Measurements from ENCODE around the gene AHCTF1.
A peak's percentile ranks its signal among the peaks of the same experiment; 100 is the strongest.

AHCTF1 gene

GRCh38 chr1:246793356-246793896, 138.3 kb downstream of the AHCTF1 start:
- H3K4me1 ChIP-seq (ENCODE audit: low read length): no peaks in the 10 kb centered on the region
- no peaks in the 10 kb centered on the region for H3K27me3 ChIP-seq (ENCODE audit: low read depth, low read length)
- TF ChIP-seq CTCF (IDR thresholded peaks at IDR 0.05; ENCODE audit: low read depth, low read length) (no peak), EZH2phosphoT487 (IDR thresholded peaks at IDR 0.05; ENCODE audit: low read depth) (no peak)
- H3K4me3 ChIP-seq (ENCODE audit: low read length): no peak overlapping the region
- H3K79me2 ChIP-seq (ENCODE audit: low read length): no peaks in the 10 kb centered on the region
- H2AFZ ChIP-seq (ENCODE audit: low read depth, low read length): no peak overlapping the region
- H3K4me2 ChIP-seq (ENCODE audit: low read length): peak overlapping the region; percentile 7; the same call in 1 of the 2 replicates
- no peaks in the 10 kb centered on the region for H3K9me3 ChIP-seq (ENCODE audit: insufficient read depth, low read length)
- H3K36me3 ChIP-seq (replicated peaks; ENCODE audit: low read depth, low read length): no peaks in the 10 kb centered on the region
- H3K27ac ChIP-seq (ENCODE audit: low read length): no peak overlapping the region
- no peak overlapping the region for H3K9ac ChIP-seq (ENCODE audit: low read length)
- H4K20me1 ChIP-seq (ENCODE audit: insufficient read depth, low read length): no peaks in the 10 kb centered on the region

- Histone ChIP-seq H3K4me2 (ENCODE audit: low read length) (no peak overlapping the region), H3K9ac (ENCODE audit: low read length) (no peak overlapping the region), H4K20me1 (ENCODE audit: insufficient read depth, low read length) (no peaks in the 10 kb centered on the region), H3K79me2 (ENCODE audit: low read length) (no peaks in the 10 kb centered on the region), H2AFZ (ENCODE audit: low read depth, low read length) (no peak overlapping the region), H3K4me3 (ENCODE audit: low read length) (no peak overlapping the region), H3K9me3 (ENCODE audit: insufficient read depth, low read length) (no peaks in the 10 kb centered on the region), H3K27me3 (ENCODE audit: low read depth, low read length) (no peaks in the 10 kb centered on the region), H3K27ac (ENCODE audit: low read length) (no peak overlapping the region), H3K36me3 (replicated peaks; ENCODE audit: low read depth, low read length) (no peaks in the 10 kb centered on the region), H3K4me1 (ENCODE audit: low read length) (no peaks in the 10 kb centered on the region)
- TF ChIP-seq CTCF (IDR thresholded peaks at IDR 0.05; ENCODE audit: low read depth, low read length): no peak
- no peak for TF ChIP-seq EZH2phosphoT487 (IDR thresholded peaks at IDR 0.05; ENCODE audit: low read depth)
Observed at GRCh38 chr1:246792603-246793002, 139.1 kb downstream of the AHCTF1 start.

GRCh38 chr1:246791303-246791918, 140.3 kb downstream of the AHCTF1 start:
- H2AFZ ChIP-seq (ENCODE audit: low read depth, low read length): no peak overlapping the region
- TF ChIP-seq CTCF (IDR thresholded peaks at IDR 0.05; ENCODE audit: low read depth, low read length) (no peak), EZH2phosphoT487 (IDR thresholded peaks at IDR 0.05; ENCODE audit: low read depth) (no peak)
- H3K36me3 ChIP-seq (replicated peaks; ENCODE audit: low read depth, low read length): no peaks in the 10 kb centered on the region
- no peaks in the 10 kb centered on the region for H4K20me1 ChIP-seq (ENCODE audit: insufficient read depth, low read length)
- H3K9ac ChIP-seq (ENCODE audit: low read length): no peak overlapping the region
- H3K4me1 ChIP-seq (ENCODE audit: low read length): no peaks in the 10 kb centered on the region
- no peaks in the 10 kb centered on the region for H3K9me3 ChIP-seq (ENCODE audit: insufficient read depth, low read length)
- no peak overlapping the region for H3K27ac ChIP-seq (ENCODE audit: low read length)
- H3K27me3 ChIP-seq (ENCODE audit: low read depth, low read length): no peaks in the 10 kb centered on the region
- no peaks in the 10 kb centered on the region for H3K79me2 ChIP-seq (ENCODE audit: low read length)
- H3K4me2 ChIP-seq (ENCODE audit: low read length): no peak overlapping the region
- H3K4me3 ChIP-seq (ENCODE audit: low read length): no peak overlapping the region

- H3K27me3 ChIP-seq (ENCODE audit: low read depth, low read length): no peaks in the 10 kb centered on the region
- no peaks in the 10 kb centered on the region for H4K20me1 ChIP-seq (ENCODE audit: insufficient read depth, low read length)
- H3K36me3 ChIP-seq (replicated peaks; ENCODE audit: low read depth, low read length): no peaks in the 10 kb centered on the region
- no peak overlapping the region for H3K9ac ChIP-seq (ENCODE audit: low read length)
- no peak overlapping the region for H3K4me3 ChIP-seq (ENCODE audit: low read length)
- no peaks in the 10 kb centered on the region for H3K4me1 ChIP-seq (ENCODE audit: low read length)
- H3K79me2 ChIP-seq (ENCODE audit: low read length): no peaks in the 10 kb centered on the region
- H3K27ac ChIP-seq (ENCODE audit: low read length): no peak overlapping the region
- no peak overlapping the region for H2AFZ ChIP-seq (ENCODE audit: low read depth, low read length)
- H3K9me3 ChIP-seq (ENCODE audit: insufficient read depth, low read length): no peaks in the 10 kb centered on the region
- TF ChIP-seq CTCF (IDR thresholded peaks at IDR 0.05; ENCODE audit: low read depth, low read length) (no peak), EZH2phosphoT487 (IDR thresholded peaks at IDR 0.05; ENCODE audit: low read depth) (no peak)
- H3K4me2 ChIP-seq (ENCODE audit: low read length): no peak overlapping the region
Observed at GRCh38 chr1:246790833-246791232, 140.9 kb downstream of the AHCTF1 start.

Measured in OCI-LY3 (cell line).